ENCODE results near the gene PANX3. TPM values are rescaled to one million over a fixed set of nuclear protein-coding genes. Genes with fewer than 3 reads are reported as not detected.

Gene PANX3
- total RNA-seq, 1 experiment from 2014 or later = not detected

DNA sequence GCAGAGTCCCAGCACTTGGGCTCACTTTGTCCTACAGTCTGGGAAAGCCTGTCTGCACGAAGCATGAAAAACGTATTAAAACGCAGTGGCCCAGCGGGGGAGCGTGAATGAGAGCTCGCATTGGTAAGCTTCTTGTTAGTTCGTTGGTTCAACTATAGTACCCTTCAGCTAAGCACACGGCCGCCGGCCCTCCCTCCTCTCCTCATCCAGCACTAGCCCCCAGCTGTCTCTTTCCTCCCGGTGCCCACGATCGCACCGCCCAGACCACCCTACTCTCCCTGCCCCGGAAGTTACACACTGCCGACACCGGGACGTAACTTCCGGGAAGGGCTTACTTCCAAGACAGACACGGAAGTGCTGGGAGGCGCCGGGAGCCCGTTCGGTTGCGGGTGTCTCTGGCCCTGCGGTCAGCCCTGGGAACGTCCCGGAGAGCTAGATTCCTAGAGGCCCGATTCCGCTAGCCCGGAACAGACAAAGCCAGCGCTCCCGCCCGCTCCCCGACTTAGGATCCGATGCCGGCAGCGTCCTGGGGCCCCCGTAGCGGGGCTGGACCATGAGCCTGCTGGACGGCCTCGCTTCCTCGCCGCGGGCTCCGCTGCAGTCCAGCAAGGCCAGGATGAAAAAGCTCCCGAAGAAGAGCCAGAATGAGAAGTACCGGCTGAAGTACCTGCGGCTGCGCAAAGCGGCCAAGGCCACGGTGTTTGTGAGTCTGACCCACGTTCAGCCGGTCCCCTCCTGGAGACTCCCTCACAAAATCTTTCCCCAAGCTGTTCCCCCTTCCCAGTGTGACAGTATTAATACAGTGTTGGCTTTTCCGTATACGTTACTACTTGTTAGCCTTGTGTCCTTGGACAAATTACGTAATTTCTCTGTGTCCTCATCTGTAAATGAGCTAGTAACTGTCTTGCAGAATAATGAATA, 11.6 kb downstream of the PANX3 start, which contains the start of gene TBRG1:
Gene TBRG1, plus strand, starts transcription at position 334 of the 921 bp plus-strand sequence. Its CDS starts 220 bp downstream, at position 554.
- peak within 1 kb of the TSS; percentile 80 for H2AFZ ChIP-seq (ENCODE audit: low read length)
- H3K27me3 ChIP-seq (ENCODE audit: low read length) = 0 out of 2 replicates have a peak, but pooled peaks cover 6% of the 10 kb centered on the region
- no peaks in the 10 kb centered on the region for H3K9me3 ChIP-seq (ENCODE audit: low read length)
- H4K20me1 ChIP-seq (ENCODE audit: low read length) = peaks cover 7% of the 10 kb centered on the region; the same call in 1 of the 2 replicates
- peaks cover 31% of the 10 kb centered on the region for H3K79me2 ChIP-seq (ENCODE audit: low read length)
- no peaks in the 10 kb centered on the region for H3K9me2 ChIP-seq (replicated peaks; ENCODE audit: low read length)
- peak within 1 kb of the TSS; percentile 92 for H3K9ac ChIP-seq (ENCODE audit: low read length)
- H3K4me1 ChIP-seq (ENCODE audit: insufficient read depth, low read length) = peaks cover 17% of the 10 kb centered on the region
- peak within 1 kb of the TSS; percentile 85 for H3K4me2 ChIP-seq (ENCODE audit: low read length)
- DNase-seq (peak; percentile 88), ATAC-seq (peak; percentile 96)
- TSS peak; percentile 67 for BruUV-seq (replicated peaks)
- POLR2A ChIA-PET (ENCODE audit: unreplicated experiment) = interaction anchor here (0.5 to 0.7 kb wide), 8 partner anchors 15 to 1809 kb away, joined by 3 to 9 read pairs (median 4); no protein-coding TSS in a partner anchor
- H3F3A ChIP-seq (ENCODE audit: low read length, unreplicated experiment) = no peaks in the 10 kb centered on the region
- peak within 1 kb of the TSS; percentile 81 for H3K4me3 ChIP-seq (ENCODE audit: low read length)
- intact Hi-C loops (cut with micrococcal nuclease) = loop anchor here (5.0 kb wide), 1 partner anchor 330 kb away; the partner anchor contains the start of gene CCDC15
- H3K27ac ChIP-seq (ENCODE audit: low read length) = peak within 1 kb of the TSS; percentile 64
- CTCF ChIA-PET = interaction anchor here (0.7 to 1.0 kb wide), 2 partner anchors 11 to 46 kb away, joined by 3 to 4 read pairs; no protein-coding TSS in a partner anchor
- H3K36me3 ChIP-seq (ENCODE audit: low read depth, low read length) = peaks cover 28% of the 10 kb centered on the region; the same call in 1 of the 2 replicates
- TF ChIP-seq EZH2 (IDR thresholded peaks at IDR 0.05; ENCODE audit: low read length, unreplicated experiment) (no peak), EZH2phosphoT487 (IDR thresholded peaks at IDR 0.05; ENCODE audit: borderline replicate concordance, low read length) (no peak), CTCF (conservative IDR thresholded peaks at IDR 0.05; ENCODE audit: low read depth, low read length) (no peak)

DNA sequence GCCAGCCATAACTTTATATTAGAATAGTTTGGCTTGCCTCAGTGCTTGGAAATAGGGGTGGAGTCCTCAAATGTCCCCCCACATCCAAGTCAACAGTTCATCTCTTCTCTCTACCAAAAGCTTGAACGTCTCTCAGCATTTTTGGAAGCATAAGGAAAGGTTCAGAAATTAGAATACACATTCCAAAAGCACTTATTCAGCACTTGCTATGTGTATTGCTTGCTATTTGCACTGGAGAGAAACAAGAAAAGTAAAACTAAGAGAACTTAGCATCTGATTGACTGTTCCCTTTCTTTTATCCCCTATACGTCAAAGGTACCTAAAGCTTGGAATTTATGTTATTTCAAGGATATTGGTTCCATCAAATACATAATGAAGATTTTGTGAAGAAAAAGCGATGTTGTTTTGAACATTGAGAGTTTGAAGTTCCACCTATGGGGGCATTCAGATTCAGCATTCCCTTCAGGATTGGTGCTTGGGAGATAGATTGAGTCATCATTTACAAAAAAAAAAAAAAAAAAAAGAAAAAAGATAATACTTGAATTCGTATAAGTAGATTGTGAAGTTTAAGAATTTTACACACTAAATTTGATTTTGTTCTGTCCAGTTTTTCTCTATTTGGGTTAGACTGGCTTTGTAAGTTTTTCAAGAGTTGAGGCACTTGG, 12.8 kb downstream of the PANX3 start:
- DNase-seq (no peak), ATAC-seq (no peak)
- Histone ChIP-seq H3K9me2 (replicated peaks; ENCODE audit: low read length) (no peaks in the 10 kb centered on the region), H3K27me3 (ENCODE audit: low read length) (0 out of 2 replicates have a peak, but pooled peaks cover 4% of the 10 kb centered on the region), H3K9me3 (ENCODE audit: low read length) (no peaks in the 10 kb centered on the region), H4K20me1 (ENCODE audit: low read length) (peaks cover 7% of the 10 kb centered on the region; the same call in 1 of the 2 replicates), H3K36me3 (ENCODE audit: low read depth, low read length) (peaks cover 33% of the 10 kb centered on the region; the same call in 1 of the 2 replicates), H3K79me2 (ENCODE audit: low read length) (peaks cover 31% of the 10 kb centered on the region), H3K4me2 (ENCODE audit: low read length) (peak overlapping the region; percentile 85), H2AFZ (ENCODE audit: low read length) (no peak overlapping the region), H3K4me1 (ENCODE audit: insufficient read depth, low read length) (peaks cover 17% of the 10 kb centered on the region), H3K4me3 (ENCODE audit: low read length) (peak overlapping the region; percentile 81), H3K9ac (ENCODE audit: low read length) (peak overlapping the region; percentile 92; the same call in 1 of the 2 replicates), H3K27ac (ENCODE audit: low read length) (no peak overlapping the region), H3F3A (ENCODE audit: low read length, unreplicated experiment) (no peaks in the 10 kb centered on the region)
- BruUV-seq (replicated peaks) = no TSS peak
- POLR2A ChIA-PET (ENCODE audit: unreplicated experiment) = interaction anchor here (0.6 kb wide), 2 partner anchors 14 to 146 kb away, joined by 3 to 9 read pairs; no protein-coding TSS in a partner anchor
- intact Hi-C loops (cut with micrococcal nuclease) = loop anchor here (5.0 kb wide), 1 partner anchor 328 kb away; the partner anchor contains the start of gene CCDC15
- CTCF ChIA-PET = interaction anchor here (1.0 kb wide), 1 partner anchor 10 kb away, joined by 4 read pairs; no protein-coding TSS in a partner anchor
- TF ChIP-seq CTCF (conservative IDR thresholded peaks at IDR 0.05; ENCODE audit: low read depth, low read length) = no peak
- TF ChIP-seq EZH2phosphoT487 (IDR thresholded peaks at IDR 0.05; ENCODE audit: borderline replicate concordance, low read length) = no peak
- TF ChIP-seq EZH2 (IDR thresholded peaks at IDR 0.05; ENCODE audit: low read length, unreplicated experiment) = no peak
